Dermis blood vessel endothelial cell (primary cell): ENCODE data around the gene LMX1A. TPM values are rescaled to one million over a fixed set of nuclear protein-coding genes. Genes with fewer than 3 reads are reported as not detected.
A peak's percentile ranks its signal among the peaks of the same experiment; 100 is the strongest.

Experiments
- DNase-seq: peaks from one replicate; pipeline ENCODE4 v3.0.0; 2010
- total RNA-seq: library from RNA; depleted of rRNA; stranded (reverse); fragments of >200 nt; gene quantifications from 2 replicates; pipeline ENCODE4 v1.2.3, GENCODE V29; 2014

LMX1A gene
- total RNA-seq, 1 donor from 2014 or later: not detected

- no peak for DNase-seq
Observed at GRCh38 chr1:165259706-165260428, 96.6 kb downstream of the LMX1A start.

- no peak for DNase-seq
Observed at GRCh38 chr1:165259236-165259635, 97.3 kb downstream of the LMX1A start.

GRCh38 chr1:165257969-165258459 lies 98.5 kb downstream of the LMX1A start:
- DNase-seq: peak; percentile 79

- no peak for DNase-seq
Observed at GRCh38 chr1:165254896-165255625, 101.5 kb downstream of the LMX1A start.

GRCh38 chr1:165254376-165254775 lies 102.1 kb downstream of the LMX1A start:
- no peak for DNase-seq

GRCh38 chr1:165253818-165254254 lies 102.7 kb downstream of the LMX1A start:
- no peak for DNase-seq

- no peak for DNase-seq
Observed at GRCh38 chr1:165248969-165249571, 107.4 kb downstream of the LMX1A start.

GRCh38 chr1:165241952-165242351 lies 114.6 kb downstream of the LMX1A start:
- DNase-seq: no peak

- no peak for DNase-seq
Observed at GRCh38 chr1:165241321-165241720, 115.2 kb downstream of the LMX1A start.

- no peak for DNase-seq
Observed at GRCh38 chr1:165240492-165240891, 116.0 kb downstream of the LMX1A start.

GRCh38 chr1:165239873-165240272 lies 116.6 kb downstream of the LMX1A start:
- no peak for DNase-seq

- no peak for DNase-seq
Observed at GRCh38 chr1:165235777-165236291, 120.7 kb downstream of the LMX1A start.

- DNase-seq: no peak
Observed at GRCh38 chr1:165235155-165235776, 121.2 kb downstream of the LMX1A start.

- no peak for DNase-seq
Observed at GRCh38 chr1:165234149-165234548, 122.4 kb downstream of the LMX1A start.

- DNase-seq: peak; percentile 2
Observed at GRCh38 chr1:165228676-165229075, 127.8 kb downstream of the LMX1A start.

- no peak for DNase-seq
Observed at GRCh38 chr1:165228111-165228655, 128.3 kb downstream of the LMX1A start.

- no peak for DNase-seq
Observed at GRCh38 chr1:165226326-165226725, 130.2 kb downstream of the LMX1A start.

GRCh38 chr1:165225650-165226049 lies 130.9 kb downstream of the LMX1A start:
- no peak for DNase-seq

- DNase-seq: no peak
Observed at GRCh38 chr1:165225062-165225461, 131.5 kb downstream of the LMX1A start.

- DNase-seq: no peak
Observed at GRCh38 chr1:165224504-165224903, 132.0 kb downstream of the LMX1A start.

- no peak for DNase-seq
Observed at GRCh38 chr1:165222580-165222979, 133.9 kb downstream of the LMX1A start.

GRCh38 chr1:165218731-165219130 lies 137.8 kb downstream of the LMX1A start:
- DNase-seq: no peak

GRCh38 chr1:165217958-165218357 lies 138.6 kb downstream of the LMX1A start:
- DNase-seq: no peak
